Measurements from ENCODE around the gene DNAJB8.

Gene DNAJB8

DNA sequence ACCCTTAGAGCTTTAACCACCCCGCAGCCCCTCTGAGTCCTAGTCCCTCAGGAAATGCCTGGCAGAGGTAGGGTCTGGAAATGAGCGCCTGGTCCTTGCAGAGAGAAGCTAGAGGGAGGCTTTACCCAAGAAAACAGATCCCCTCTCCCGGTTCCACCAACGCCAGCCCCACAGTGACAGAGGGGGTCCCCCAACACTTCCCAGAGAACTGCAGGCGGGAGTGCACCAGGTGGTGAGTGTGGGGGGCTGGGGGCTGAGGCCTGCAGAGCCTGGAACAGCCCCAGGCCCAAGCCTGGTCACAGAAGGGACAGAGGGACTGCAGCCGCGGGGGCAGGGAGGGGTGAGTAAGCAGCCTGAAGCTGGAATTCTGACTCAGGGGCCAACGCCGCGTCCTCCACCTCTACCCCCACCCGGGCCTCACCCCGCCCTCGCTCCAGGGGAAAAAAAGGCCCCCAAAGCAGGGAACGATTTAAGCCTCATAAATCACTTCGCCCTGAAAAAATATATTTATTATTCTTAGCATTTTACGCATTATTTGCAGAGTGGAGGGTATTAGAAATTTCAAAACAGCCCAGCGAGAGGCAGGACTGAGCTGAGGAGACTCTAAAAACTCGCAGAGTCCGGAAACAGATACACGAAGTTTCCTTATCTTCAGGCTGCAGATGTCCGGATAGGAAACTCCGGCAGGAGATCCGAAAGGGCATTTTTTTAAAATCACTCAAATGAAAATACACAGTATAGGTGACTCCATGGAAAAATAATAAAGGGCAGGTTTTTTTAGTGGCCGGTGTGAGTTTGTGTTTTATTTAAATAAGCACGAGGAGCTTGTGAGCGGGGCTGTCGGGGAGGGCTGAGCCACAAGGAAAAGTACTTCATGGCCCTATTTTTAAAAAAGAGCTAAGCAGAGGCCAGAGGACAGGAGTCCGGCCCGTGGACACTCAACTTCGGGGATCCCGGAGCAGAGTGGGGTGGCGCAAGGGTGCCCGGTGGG, 16.3 kb upstream of the DNAJB8 start:
- DNase-seq, result peak; percentile 68

DNA sequence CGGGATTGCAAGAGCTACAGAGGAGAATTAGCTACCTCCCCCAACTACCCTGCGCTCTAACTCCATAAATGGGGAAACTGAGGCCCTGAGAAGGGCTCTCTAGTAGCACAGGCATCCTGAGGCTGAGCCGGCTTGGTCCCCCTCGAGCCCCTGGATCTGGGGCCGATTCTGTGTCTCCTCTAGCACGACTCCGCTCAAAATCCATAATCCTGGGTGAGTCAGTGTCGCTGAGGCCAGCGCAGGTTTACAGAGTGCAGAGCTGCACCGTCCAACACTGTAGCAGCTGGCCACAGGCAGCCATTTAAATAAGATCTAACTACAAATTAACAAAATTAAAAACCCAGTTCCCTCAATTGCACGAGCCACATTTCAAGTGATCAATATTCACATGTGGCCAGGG, 15.5 kb upstream of the DNAJB8 start:
- no peak for DNase-seq

DNA sequence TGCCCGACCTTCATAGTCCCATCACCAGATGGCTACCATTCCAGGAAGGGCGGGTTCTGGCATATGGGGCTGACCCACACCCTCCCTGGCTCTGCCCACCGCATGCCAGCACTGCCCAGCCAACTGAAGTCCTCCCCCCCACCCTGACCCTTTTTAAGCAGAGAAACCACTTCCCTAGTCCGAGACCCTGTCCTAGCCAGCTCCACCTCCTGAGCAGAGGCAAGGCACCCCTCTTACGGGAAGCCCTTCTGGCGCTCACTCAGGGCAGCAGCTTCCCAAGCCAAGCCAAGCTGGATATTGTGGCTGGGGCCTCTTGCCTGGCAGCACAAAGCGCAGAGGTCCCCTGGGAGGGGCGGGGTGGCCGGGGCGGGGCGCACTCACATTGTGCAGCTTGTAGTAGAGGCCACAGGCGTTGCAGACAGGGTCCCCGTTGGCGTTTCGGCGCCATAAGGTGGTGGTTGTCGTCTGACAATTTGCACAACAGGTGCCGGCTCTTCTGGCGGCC, 14.8 kb upstream of the DNAJB8 start:
- no peak for DNase-seq

DNA sequence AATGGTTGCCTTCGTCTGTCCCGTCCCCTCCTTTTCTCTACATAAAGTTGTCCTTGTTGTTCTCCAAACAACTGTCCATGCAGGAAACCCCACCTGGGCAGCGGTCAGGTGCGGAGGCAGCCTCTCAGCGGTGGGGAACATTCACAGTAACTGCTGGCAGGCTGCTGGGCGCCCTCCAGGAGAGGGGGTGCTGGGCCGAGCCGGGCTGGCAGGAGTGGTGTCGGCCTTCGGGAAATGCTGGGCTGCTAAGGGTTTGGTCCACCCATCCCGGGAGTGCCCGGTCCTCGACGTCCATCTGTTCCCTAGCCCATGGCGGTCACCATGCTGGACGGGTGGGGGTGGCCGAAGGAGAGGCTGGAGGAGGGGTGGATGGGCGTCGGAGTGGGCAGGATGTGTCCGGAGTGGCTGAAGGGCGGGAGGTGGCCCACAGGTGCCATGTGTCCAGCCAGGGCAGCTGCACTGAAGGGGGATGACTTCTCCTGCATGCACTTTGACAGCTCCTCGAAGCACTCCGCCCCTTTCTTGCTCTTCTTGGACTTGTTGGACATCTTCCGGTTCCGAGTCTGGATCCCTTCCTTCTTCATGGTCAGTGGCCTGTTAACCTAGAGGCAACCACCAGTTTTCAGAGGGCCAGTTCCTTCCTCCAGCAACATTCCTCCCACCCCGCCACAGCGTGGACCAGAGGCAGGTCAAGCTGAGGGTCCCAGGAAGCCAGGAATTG, 14.2 kb upstream of the DNAJB8 start:
- no peak for DNase-seq

DNA sequence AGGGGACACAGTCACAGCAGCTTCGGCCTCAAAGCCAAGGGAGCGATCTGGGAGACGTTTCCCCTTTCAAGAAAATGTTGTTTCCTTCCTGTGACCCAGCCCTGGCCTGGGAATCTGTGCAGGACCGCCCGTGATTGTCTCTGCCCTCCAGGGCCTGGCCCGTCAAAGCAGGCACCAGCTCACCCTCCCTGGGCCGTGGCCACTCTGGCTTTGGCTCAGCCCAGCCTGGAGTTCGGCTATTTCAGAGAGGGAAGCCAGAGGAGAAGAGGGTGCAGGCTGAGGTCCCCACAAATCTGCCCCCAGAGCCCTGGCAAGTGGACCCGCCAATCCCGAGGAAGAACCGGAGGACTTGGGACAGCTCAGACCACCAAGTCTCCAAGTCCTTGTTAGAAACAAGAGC, 13.6 kb upstream of the DNAJB8 start:
- DNase-seq, result no peak

DNA sequence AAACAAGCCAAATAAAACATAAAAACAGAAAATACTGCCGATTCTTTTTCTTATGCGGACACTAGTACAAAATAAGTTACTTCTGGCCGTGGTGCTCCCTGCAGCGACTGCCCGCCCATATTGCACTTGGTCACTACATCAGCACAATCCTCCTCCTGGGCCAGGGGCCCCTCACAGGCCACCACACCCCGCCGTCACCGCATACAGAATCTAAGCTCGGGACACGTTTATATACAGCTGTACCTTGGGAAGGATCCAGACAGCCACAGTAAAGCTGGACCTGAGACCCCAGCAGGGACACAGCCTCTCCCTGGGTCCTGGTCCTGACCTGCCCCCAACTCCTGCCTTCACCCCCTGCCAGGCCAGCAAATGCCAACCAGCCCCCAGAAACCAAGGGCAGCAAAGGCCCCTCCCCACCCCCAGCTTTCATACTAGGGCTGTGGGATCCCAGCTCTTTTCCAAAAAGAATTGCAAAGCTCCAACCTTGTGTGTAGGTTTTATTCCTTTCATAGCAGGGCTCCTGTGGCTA, 12.9 kb upstream of the DNAJB8 start:
- DNase-seq, result no peak

DNA sequence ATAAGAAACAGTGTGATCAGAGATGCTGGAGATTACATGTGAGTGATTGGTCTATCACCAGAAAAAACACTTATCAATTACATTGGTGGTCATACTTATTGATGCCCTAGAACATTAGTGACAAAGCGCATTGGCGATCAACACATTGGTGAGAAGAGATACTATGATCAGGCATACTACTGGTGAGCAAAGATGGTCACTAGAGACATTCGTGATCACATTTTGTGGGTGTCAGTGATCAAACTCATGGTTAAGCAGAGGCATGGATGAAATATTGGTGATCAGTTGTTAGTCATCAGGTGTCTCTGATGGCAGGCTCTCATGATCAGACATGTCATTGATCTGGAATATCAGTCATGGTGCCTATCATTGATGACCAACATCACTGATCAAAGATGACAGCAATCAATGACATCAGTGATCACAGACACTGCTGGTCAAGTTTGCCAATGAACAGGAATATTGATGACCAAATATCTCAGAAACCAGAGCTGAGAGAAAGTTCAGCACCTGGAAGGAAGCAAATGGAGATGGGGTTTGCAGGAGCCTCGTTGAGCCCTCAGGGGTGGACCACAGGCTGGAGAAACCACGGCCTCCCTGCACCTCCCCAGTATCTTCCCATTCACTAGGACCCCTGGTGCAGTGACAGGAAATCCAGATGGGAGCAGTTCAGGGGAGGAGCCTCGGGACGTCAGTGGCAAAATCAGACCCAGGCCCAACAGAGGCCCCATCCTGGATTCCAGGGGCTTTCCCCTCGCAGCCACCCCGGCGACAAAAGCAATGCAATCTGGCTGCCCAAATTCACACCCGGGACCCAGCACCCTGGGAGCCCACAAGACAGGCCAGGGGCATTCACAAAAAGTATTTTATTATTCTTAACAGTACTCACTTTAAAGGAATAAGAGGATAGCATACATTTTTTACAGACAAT, 12.2 kb upstream of the DNAJB8 start:
- no peak for DNase-seq

DNA sequence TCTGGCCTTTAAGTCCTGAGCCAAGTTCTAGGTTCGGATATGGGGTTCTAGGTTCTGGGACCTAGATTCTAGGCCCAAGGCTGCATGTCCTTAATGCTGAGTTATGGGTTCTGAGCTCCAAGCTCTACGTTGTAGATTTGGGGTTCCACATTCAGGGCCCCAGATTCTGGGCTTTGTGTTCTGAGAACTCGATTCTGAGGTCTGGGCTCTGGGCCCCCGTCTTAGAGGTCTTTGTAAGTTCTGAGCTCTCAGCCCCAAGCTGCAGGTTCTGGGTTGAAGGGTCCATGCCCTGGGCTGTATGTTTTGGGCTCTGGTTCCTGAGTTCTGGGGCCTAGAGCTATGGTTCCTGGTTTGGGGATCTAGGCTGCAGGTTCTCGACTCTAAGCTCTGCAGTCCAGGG, 10.0 kb upstream of the DNAJB8 start:
- no peak for DNase-seq

DNA sequence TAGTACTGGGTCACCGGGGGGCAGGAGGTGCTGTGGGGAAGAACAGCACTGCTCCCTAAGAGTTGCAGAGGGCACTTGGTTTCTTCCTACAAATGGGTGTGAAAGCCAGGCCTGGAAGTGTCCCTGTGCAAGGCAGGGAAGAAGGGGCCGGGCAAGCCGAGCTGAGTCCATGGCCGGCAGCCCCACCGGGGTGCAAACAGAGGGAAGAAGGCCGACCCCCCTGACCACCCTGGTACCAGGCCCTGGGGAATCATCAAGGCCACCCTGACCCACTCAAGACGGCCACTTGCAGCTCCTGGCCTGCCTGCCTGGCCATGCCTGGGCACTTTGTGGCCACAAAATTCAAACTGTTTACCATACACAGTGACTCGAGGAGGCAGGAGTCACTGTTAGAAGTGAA, 8.7 kb upstream of the DNAJB8 start:
- DNase-seq, result no peak

DNA sequence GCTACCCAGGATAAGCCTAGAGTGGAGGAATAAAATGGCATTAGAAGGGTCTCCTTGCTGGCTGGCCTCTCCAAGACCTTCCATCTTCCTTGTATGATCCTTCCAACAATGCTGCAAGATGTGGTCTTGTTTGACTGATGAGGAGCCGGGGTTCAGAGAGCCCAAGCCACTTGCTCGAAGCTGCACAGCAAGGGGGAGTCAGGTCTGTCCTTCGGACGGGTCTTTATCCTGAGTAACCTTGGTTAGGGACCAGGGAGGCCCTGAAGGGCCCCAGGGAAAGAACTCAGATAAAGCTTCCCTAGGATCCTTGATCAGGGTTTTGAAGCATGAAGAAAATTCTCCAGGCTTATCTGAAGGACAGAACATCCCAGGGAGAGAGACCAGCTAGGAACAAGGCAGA, 7.0 kb upstream of the DNAJB8 start:
- DNase-seq, result no peak

DNA sequence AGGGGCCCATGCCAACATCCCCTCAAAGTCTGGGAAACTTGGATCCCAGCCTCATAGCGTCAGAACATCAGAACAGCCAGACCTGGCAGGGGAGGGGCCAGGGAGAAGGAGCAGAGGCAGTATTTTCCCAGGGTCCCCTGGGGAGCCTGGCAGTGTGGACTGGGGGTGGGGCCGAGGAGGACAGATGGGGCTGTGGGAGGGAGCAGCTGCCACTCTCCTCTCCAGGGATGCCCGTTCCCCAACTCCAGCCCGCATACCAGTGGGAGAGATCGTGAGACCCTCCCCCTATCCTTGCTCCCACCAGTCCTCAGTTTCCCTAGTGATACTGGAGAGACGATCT, 6.5 kb upstream of the DNAJB8 start:
- no peak for DNase-seq

DNA sequence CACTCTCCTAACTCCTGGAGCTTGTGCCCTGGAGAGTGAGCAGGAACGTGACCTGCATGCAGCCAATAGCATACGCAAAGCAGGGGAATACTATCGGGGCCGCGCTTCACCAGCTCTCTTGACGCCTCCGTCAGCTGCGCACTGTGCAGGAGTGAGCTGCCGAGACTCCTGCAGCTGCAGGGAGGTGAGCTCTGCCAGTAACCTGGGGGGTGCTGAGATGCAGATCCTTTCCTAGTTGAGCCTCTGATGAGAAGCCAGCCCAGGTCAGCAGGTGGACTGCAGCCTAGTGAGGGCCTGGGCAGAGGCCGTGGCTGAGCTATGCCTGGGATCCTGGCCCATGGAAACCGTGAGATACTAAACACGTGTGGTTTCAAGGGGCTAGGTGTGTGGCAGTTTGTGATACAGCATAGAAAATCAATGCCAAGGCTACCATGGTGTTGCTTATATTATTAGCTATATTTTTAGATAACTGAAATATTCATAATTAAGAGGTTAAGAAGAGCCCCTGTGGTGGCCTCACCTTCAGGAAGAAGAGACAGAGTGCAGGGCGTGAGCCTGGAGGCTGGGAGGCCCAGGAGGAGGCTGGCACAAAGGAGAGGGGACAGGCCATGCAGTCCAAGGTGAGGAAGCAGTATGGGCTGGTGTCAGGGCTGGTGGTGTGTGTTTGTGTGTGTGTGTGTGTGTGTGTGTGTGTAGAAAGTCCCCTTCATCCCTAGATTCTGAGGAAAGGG, 5.9 kb upstream of the DNAJB8 start:
- DNase-seq, result no peak

DNA sequence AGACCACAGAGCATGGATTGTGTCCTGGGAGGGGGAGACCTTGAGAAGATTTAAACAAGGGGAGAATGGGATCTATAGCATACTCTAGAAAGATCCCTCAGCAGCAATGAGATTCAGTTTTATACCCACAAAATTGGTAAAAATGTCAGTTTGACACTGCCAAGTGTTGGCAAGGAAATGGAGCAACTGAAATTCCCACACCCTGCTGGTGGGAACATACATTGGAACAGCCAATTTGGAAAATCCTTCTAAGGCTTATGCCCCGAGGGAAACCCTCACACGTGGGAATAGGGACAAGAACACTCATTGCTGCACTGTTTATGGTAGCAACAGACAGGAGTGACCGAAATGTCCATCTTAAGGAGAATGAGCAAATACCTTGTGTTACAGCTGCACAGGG, 5.0 kb upstream of the DNAJB8 start:
- no peak for DNase-seq

DNA sequence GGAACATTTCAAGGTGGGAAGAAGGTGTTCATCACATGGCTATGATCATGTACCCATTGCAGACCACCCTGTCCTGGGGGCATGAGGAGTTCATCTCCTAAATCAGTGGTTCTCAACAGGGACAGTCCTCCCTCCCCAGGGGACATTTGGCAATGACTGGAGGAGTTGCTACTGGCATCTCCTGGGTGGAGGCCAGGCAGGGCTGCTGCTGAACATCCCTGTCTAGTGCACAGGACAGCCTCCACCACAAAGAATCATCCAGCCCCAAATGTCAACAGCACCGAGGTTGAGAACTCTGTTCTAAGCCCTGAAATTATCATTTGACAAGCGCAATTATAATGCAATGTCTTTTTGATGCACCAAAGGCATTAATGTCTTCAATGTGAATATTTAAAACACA, 4.4 kb upstream of the DNAJB8 start:
- DNase-seq, result no peak

DNA sequence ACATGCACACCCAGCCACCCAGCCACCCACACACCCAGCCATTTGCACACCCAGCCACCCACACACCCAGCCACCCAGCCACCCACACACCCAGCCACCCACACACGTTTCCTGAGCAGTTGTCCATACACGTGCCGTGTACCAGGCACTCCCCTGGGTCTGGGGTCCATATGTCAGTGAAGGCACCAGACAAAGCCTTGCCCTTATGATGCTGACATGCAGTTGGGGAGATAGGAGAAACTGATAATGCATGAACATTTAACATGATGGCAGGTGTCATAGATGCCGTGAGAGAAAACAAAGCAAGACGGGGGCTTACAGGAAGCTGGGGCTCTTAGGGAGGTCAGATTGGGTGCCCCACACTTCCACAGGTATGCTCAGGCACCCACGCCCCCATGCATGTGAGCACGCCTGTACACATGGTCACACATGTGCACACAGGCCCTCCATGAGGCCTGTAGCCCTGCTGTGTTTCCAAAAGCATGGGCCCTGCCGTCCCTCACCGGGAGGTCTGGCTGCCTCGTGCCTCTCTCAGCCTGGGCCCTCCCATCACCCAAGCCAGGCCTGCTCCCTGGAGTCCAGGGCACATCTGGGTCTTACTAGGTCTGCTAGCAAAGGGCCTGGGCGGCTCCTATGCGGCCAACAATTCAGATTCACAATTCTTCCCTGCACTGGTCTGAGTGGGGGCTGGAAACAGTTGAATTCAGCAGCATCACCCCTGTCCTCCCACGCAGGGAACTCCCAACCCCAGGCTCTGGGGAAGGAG, 3.6 kb upstream of the DNAJB8 start:
- DNase-seq, result no peak

DNA sequence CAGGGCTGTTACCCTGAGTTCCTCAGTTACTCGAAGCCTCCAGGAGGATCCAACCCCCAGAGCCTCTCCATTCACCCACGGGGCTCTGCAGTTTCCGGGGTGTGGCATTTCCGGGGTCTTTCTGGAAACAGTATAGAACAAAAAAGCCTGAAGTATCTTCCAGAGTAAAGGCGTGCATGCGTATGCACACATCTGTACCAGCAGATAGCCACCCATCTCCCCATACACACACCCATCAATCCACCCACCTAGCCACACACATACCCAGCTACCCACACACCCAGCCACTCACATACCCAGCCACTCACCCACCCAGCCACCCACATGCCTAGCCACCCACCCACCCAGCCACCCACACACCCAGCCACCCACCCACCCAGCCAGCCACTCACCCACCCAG, 2.9 kb upstream of the DNAJB8 start:
- no peak for DNase-seq

DNA sequence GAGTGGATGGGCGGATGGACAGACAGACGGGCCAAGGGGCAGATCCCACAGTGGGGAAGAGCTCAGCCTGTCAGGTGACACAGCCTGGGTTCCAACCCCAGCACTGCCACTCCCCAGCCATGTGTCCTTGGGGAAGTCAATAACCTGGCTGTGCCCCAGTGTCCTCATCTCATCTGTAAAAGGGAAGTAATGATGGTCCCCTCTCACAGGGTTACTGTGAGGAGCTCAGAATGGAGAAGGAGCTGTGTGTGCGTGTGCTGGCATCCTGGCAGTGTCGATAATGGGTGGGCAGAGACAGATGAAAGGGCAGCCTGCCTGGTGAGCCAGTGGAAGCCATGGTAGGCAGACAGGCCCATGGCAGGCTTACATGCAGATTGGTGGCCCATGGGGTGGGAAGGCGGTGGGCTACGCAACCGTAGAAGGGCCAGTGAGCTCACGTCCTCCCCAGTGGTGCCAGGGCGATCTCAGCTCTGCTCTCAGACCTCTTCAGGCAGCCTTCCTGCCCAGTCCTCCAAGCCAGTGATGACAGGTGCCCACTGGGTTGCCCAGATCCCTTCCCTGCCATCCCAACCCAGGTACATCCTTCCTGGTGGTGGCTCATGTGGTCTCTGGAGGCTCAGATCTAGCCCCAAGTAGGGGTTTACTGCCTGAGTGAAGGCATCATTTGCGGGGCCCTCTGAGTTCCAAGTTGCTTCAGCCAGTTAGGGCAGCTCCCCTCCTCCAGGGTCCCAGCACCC, 2.3 kb upstream of the DNAJB8 start:
- no peak for DNase-seq

DNA sequence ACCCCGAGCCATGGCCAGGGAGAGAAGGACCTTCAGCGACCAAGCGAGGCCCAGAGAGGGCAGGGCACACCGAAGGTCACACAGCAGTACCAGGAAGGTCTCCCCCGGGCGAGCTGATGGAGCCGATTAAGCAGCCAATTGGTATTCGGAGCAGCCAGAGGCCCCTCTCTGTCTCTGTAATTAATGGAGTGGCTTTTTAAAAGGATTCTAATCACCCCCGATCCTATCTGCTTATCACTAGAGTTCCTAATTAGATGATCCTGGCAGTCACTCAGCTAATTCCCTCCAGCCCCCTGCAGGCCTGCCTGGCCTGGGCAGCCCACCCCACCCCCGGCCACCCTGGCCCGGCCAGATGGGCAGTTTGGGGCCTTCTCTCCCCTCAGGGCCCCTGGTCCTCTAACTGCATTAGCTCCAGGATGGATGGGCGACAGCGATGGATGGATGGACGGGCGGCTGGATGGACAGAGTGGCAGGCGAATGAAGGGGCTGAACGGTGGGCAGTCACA, 1.6 kb upstream of the DNAJB8 start:
- no peak for DNase-seq

DNA sequence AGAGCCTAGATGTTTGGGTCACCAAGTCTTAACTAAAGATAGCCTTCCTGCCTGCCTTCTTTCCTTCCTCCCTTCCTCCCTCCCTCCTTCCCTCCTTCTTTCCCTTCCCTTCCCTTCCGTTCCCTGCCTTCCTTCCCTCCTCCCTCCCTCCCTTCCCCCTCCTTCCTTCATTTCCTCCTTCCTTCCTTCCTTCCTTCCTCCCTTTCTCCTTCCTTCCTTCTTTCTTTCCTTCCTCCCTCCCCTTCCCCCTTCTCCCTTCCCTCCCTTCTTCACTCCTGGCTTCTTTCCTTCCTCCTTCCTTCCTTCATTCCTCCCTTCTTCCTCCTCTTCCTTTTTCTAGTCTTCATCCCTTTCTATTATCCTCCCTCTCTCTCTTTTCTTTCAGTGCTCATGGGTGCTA, 2.0 kb downstream of the DNAJB8 start:
- no peak for DNase-seq

DNA sequence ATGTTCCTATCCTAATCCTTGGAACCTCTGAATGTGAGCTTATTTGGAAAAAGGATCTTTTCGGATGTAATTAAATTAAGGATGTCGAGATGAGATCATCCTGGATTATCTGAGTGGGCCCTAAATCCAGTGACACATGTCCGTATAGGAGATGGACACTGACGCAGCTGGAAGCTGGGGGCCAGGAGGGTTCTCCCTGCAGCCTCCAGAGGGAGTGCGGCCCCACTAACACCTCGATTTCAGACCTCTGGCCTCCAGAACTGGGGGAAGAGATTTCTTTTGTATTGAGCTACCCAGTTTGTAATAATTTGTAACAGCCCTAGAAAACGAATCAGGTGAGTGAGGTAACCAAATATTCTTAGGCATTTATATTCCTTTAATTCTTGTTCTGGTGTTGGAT, 2.5 kb downstream of the DNAJB8 start:
- DNase-seq, result no peak
